ENCODE data around the gene PAWR. TPM values are rescaled to one million over a fixed set of nuclear protein-coding genes. Genes with fewer than 3 reads are reported as not detected.

PAWR gene
- total RNA-seq (2012; rRNA removed): 8.7 and 13.9 TPM in 2 replicates

- Histone ChIP-seq H3K4me1 (ENCODE audit: control insufficient read depth, insufficient read depth, low read length) (peaks cover 37% of the 10 kb centered on the region), H3K9me3 (replicated peaks; ENCODE audit: low read length) (no peaks in the 10 kb centered on the region), H3K9ac (ENCODE audit: low read depth, low read length) (peak within 1 kb of the TSS; percentile 78), H3K4me2 (ENCODE audit: low read length) (peak within 1 kb of the TSS; percentile 88), H3K4me3 (ENCODE audit: low read length) (peak within 1 kb of the TSS; percentile 99), H3K27me3 (ENCODE audit: control insufficient read depth, insufficient read depth, low read length) (no peaks in the 10 kb centered on the region), H3K36me3 (ENCODE audit: insufficient read depth, low read length) (no peaks in the 10 kb centered on the region)
Observed at GRCh38 chr12:79690638-79691510, at the start of gene PAWR. TSS of gene PAWR (minus strand) at chr12:79690964. CDS start at chr12:79690244, 720 bp downstream.

- Histone ChIP-seq H3K4me3 (ENCODE audit: low read length) (no peak overlapping the region), H3K27me3 (ENCODE audit: control insufficient read depth, insufficient read depth, low read length) (no peaks in the 10 kb centered on the region)
Observed at GRCh38 chr12:79737875-79738718, 47.3 kb upstream of the PAWR start.

GRCh38 chr12:79732638-79733037, 41.9 kb upstream of the PAWR start:
- Histone ChIP-seq H3K4me1 (ENCODE audit: control insufficient read depth, insufficient read depth, low read length) (no peaks in the 10 kb centered on the region), H3K9me3 (replicated peaks; ENCODE audit: low read length) (no peaks in the 10 kb centered on the region), H3K36me3 (ENCODE audit: insufficient read depth, low read length) (no peaks in the 10 kb centered on the region), H3K4me3 (ENCODE audit: low read length) (no peak overlapping the region), H3K4me2 (ENCODE audit: low read length) (no peak overlapping the region), H3K27me3 (ENCODE audit: control insufficient read depth, insufficient read depth, low read length) (no peaks in the 10 kb centered on the region), H3K9ac (ENCODE audit: low read depth, low read length) (no peak overlapping the region)

More at GRCh38 chr12:79737875-79738718, 47.3 kb upstream of the PAWR start:
- H3K36me3 ChIP-seq (ENCODE audit: insufficient read depth, low read length): no peaks in the 10 kb centered on the region
- H3K9me3 ChIP-seq (replicated peaks; ENCODE audit: low read length): no peaks in the 10 kb centered on the region
- H3K9ac ChIP-seq (ENCODE audit: low read depth, low read length): no peak overlapping the region
- H3K4me2 ChIP-seq (ENCODE audit: low read length): no peak overlapping the region
- no peaks in the 10 kb centered on the region for H3K4me1 ChIP-seq (ENCODE audit: control insufficient read depth, insufficient read depth, low read length)

- H3K27me3 ChIP-seq (ENCODE audit: control insufficient read depth, insufficient read depth, low read length): no peaks in the 10 kb centered on the region
- H3K9ac ChIP-seq (ENCODE audit: low read depth, low read length): no peak overlapping the region
- no peaks in the 10 kb centered on the region for H3K36me3 ChIP-seq (ENCODE audit: insufficient read depth, low read length)
- H3K4me3 ChIP-seq (ENCODE audit: low read length): no peak overlapping the region
- peaks cover 13% of the 10 kb centered on the region for H3K4me1 ChIP-seq (ENCODE audit: control insufficient read depth, insufficient read depth, low read length)
- peak overlapping the region; percentile 24 for H3K4me2 ChIP-seq (ENCODE audit: low read length)
- H3K9me3 ChIP-seq (replicated peaks; ENCODE audit: low read length): no peaks in the 10 kb centered on the region
Observed at GRCh38 chr12:79725987-79726386, 35.2 kb upstream of the PAWR start.

GRCh38 chr12:79717006-79717405, 26.2 kb upstream of the PAWR start:
- H3K9me3 ChIP-seq (replicated peaks; ENCODE audit: low read length): no peaks in the 10 kb centered on the region
- H3K4me1 ChIP-seq (ENCODE audit: control insufficient read depth, insufficient read depth, low read length): no peaks in the 10 kb centered on the region

GRCh38 chr12:79715308-79715707, 24.5 kb upstream of the PAWR start:
- Histone ChIP-seq H3K36me3 (ENCODE audit: insufficient read depth, low read length) (no peaks in the 10 kb centered on the region), H3K27me3 (ENCODE audit: control insufficient read depth, insufficient read depth, low read length) (no peaks in the 10 kb centered on the region), H3K9ac (ENCODE audit: low read depth, low read length) (no peak overlapping the region), H3K4me3 (ENCODE audit: low read length) (no peak overlapping the region), H3K4me2 (ENCODE audit: low read length) (no peak overlapping the region), H3K4me1 (ENCODE audit: control insufficient read depth, insufficient read depth, low read length) (no peaks in the 10 kb centered on the region), H3K9me3 (replicated peaks; ENCODE audit: low read length) (no peaks in the 10 kb centered on the region)

More at GRCh38 chr12:79717006-79717405, 26.2 kb upstream of the PAWR start:
- H3K36me3 ChIP-seq (ENCODE audit: insufficient read depth, low read length): no peaks in the 10 kb centered on the region
- H3K4me2 ChIP-seq (ENCODE audit: low read length): no peak overlapping the region
- no peak overlapping the region for H3K9ac ChIP-seq (ENCODE audit: low read depth, low read length)
- no peak overlapping the region for H3K4me3 ChIP-seq (ENCODE audit: low read length)
- H3K27me3 ChIP-seq (ENCODE audit: control insufficient read depth, insufficient read depth, low read length): no peaks in the 10 kb centered on the region

GRCh38 chr12:79710707-79711483, 20.1 kb upstream of the PAWR start:
- Histone ChIP-seq H3K36me3 (ENCODE audit: insufficient read depth, low read length) (no peaks in the 10 kb centered on the region), H3K9ac (ENCODE audit: low read depth, low read length) (no peak overlapping the region), H3K4me3 (ENCODE audit: low read length) (no peak overlapping the region), H3K9me3 (replicated peaks; ENCODE audit: low read length) (no peaks in the 10 kb centered on the region), H3K4me1 (ENCODE audit: control insufficient read depth, insufficient read depth, low read length) (no peaks in the 10 kb centered on the region), H3K4me2 (ENCODE audit: low read length) (no peak overlapping the region), H3K27me3 (ENCODE audit: control insufficient read depth, insufficient read depth, low read length) (no peaks in the 10 kb centered on the region)

GRCh38 chr12:79707830-79708229, 17.1 kb upstream of the PAWR start:
- H3K4me3 ChIP-seq (ENCODE audit: low read length): no peak overlapping the region
- H3K9ac ChIP-seq (ENCODE audit: low read depth, low read length): no peak overlapping the region
- no peaks in the 10 kb centered on the region for H3K4me1 ChIP-seq (ENCODE audit: control insufficient read depth, insufficient read depth, low read length)
- H3K4me2 ChIP-seq (ENCODE audit: low read length): no peak overlapping the region
- no peaks in the 10 kb centered on the region for H3K9me3 ChIP-seq (replicated peaks; ENCODE audit: low read length)
- no peaks in the 10 kb centered on the region for H3K36me3 ChIP-seq (ENCODE audit: insufficient read depth, low read length)
- no peaks in the 10 kb centered on the region for H3K27me3 ChIP-seq (ENCODE audit: control insufficient read depth, insufficient read depth, low read length)

GRCh38 chr12:79706676-79707075, 15.9 kb upstream of the PAWR start:
- H3K4me1 ChIP-seq (ENCODE audit: control insufficient read depth, insufficient read depth, low read length): no peaks in the 10 kb centered on the region
- no peak overlapping the region for H3K4me3 ChIP-seq (ENCODE audit: low read length)
- no peak overlapping the region for H3K4me2 ChIP-seq (ENCODE audit: low read length)
- H3K9me3 ChIP-seq (replicated peaks; ENCODE audit: low read length): no peaks in the 10 kb centered on the region
- H3K9ac ChIP-seq (ENCODE audit: low read depth, low read length): no peak overlapping the region
- H3K36me3 ChIP-seq (ENCODE audit: insufficient read depth, low read length): no peaks in the 10 kb centered on the region
- H3K27me3 ChIP-seq (ENCODE audit: control insufficient read depth, insufficient read depth, low read length): no peaks in the 10 kb centered on the region

GRCh38 chr12:79706156-79706555, 15.4 kb upstream of the PAWR start:
- Histone ChIP-seq H3K27me3 (ENCODE audit: control insufficient read depth, insufficient read depth, low read length) (no peaks in the 10 kb centered on the region), H3K9ac (ENCODE audit: low read depth, low read length) (no peak overlapping the region)

GRCh38 chr12:79698966-79699365, 8.2 kb upstream of the PAWR start:
- H3K27me3 ChIP-seq (ENCODE audit: control insufficient read depth, insufficient read depth, low read length): no peaks in the 10 kb centered on the region
- no peaks in the 10 kb centered on the region for H3K4me1 ChIP-seq (ENCODE audit: control insufficient read depth, insufficient read depth, low read length)

More at GRCh38 chr12:79706156-79706555, 15.4 kb upstream of the PAWR start:
- no peak overlapping the region for H3K4me2 ChIP-seq (ENCODE audit: low read length)
- no peaks in the 10 kb centered on the region for H3K36me3 ChIP-seq (ENCODE audit: insufficient read depth, low read length)
- no peaks in the 10 kb centered on the region for H3K4me1 ChIP-seq (ENCODE audit: control insufficient read depth, insufficient read depth, low read length)
- no peak overlapping the region for H3K4me3 ChIP-seq (ENCODE audit: low read length)
- no peaks in the 10 kb centered on the region for H3K9me3 ChIP-seq (replicated peaks; ENCODE audit: low read length)

More at GRCh38 chr12:79698966-79699365, 8.2 kb upstream of the PAWR start:
- no peak overlapping the region for H3K4me3 ChIP-seq (ENCODE audit: low read length)
- H3K9me3 ChIP-seq (replicated peaks; ENCODE audit: low read length): no peaks in the 10 kb centered on the region
- no peak overlapping the region for H3K9ac ChIP-seq (ENCODE audit: low read depth, low read length)
- H3K4me2 ChIP-seq (ENCODE audit: low read length): no peak overlapping the region
- no peaks in the 10 kb centered on the region for H3K36me3 ChIP-seq (ENCODE audit: insufficient read depth, low read length)
